Measurements from ENCODE around the gene PRPS2. TPM values are rescaled to one million over a fixed set of nuclear protein-coding genes. Genes with fewer than 3 reads are reported as not detected.
A peak's percentile ranks its signal among the peaks of the same experiment; 100 is the strongest.

PRPS2 gene
- total and polyA plus RNA-seq, 2 of the 8 experiments (the other 6 are each of a cell fraction or from before 2014, with no cell fraction given), result 11.8 to 31.4 TPM

GRCh38 chrX:12747433-12747832 is 43.8 kb upstream of the PRPS2 start:
- no peak overlapping the region for H3K23ac ChIP-seq (ENCODE audit: insufficient read length)
- no peak overlapping the region for H2AFZ ChIP-seq (ENCODE audit: low read length)
- H3K14ac ChIP-seq (ENCODE audit: insufficient read length), result no peak overlapping the region
- H3K56ac ChIP-seq (replicated peaks; ENCODE audit: insufficient read length, low read depth, low read length), result no peak overlapping the region
- no peak overlapping the region for H2BK5ac ChIP-seq (ENCODE audit: low read depth, low read length)
- no peaks in the 10 kb centered on the region for H3K36me3 ChIP-seq (ENCODE audit: control insufficient read depth in 2 of 4, insufficient read depth in 4 of 4, low read length in 3 of 4)
- H4K91ac ChIP-seq (replicated peaks; ENCODE audit: insufficient read length, low read length), result no peak overlapping the region
- H3K4me2 ChIP-seq (ENCODE audit: insufficient read depth in 1 of 2, low read depth in 2 of 2, low read length in 2 of 2), result no peak overlapping the region
- H4K8ac ChIP-seq (ENCODE audit: extremely low read depth, insufficient read depth, low read length), result no peak overlapping the region
- TF ChIP-seq MAFK (IDR thresholded peaks at IDR 0.05; ENCODE audit: low read depth, low read length) (peak; percentile 29; the same call in 1 of the 2 replicates), GABPA (IDR thresholded peaks at IDR 0.05; ENCODE audit: borderline replicate concordance, insufficient read depth, low read length) (no peak)
- no peak overlapping the region for H3K9ac ChIP-seq (replicated peaks in 1 of 4; ENCODE audit: extremely low read depth in 1 of 4, low read depth in 3 of 4, low read length in 3 of 4)
- 63% methylated on average over 1 of the region's 1 CpG; no CpG with 5 or more reads in 1 of the 2 experiments for WGBS, 2 experiments (ENCODE audit: extremely low coverage in 1 of 2, insufficient coverage in 1 of 2, insufficient read length in 1 of 2, insufficient replicate concordance in 2 of 2, low coverage in 1 of 2, low lambda C conversion rate in 2 of 2, missing lambda C conversion rate in 1 of 2)
- H2BK20ac ChIP-seq (ENCODE audit: low read length), result no peak overlapping the region
- H4K5ac ChIP-seq (ENCODE audit: insufficient read length, low read depth, low read length), result no peak overlapping the region
- H3K4ac ChIP-seq (replicated peaks; ENCODE audit: insufficient read length, low read depth, low read length), result no peak overlapping the region
- no peak overlapping the region for H3K4me3 ChIP-seq (ENCODE audit: extremely low read depth in 1 of 4, insufficient read depth in 2 of 4, low read depth in 3 of 4, low read length in 4 of 4)
- no peaks in the 10 kb centered on the region for H3K9me3 ChIP-seq (ENCODE audit: insufficient read depth in 2 of 2, low read depth in 1 of 2, low read length in 1 of 2)
- no peak for FAIRE-seq
- no peaks in the 10 kb centered on the region for H3K23me2 ChIP-seq (ENCODE audit: low read depth, low read length)
- H3K27me3 ChIP-seq (replicated peaks in 1 of 4; ENCODE audit: control insufficient read depth in 3 of 4, extremely low read depth in 1 of 4, insufficient read depth in 3 of 4, low read length in 3 of 4), result no peaks in the 10 kb centered on the region
- CTCF ChIA-PET (ENCODE audit: partially characterized antibody), result interaction anchor here (1.9 kb wide), 2 partner anchors 23 to 46 kb away, joined by 5 to 11 read pairs; no protein-coding TSS in a partner anchor
- no peak overlapping the region for H2BK120ac ChIP-seq (replicated peaks; ENCODE audit: low read depth, low read length)
- no peaks in the 10 kb centered on the region for H3K79me2 ChIP-seq (ENCODE audit: control insufficient read depth in 1 of 2, insufficient read depth in 2 of 2, low read length in 2 of 2)
- H2AK5ac ChIP-seq (ENCODE audit: low read depth, low read length), result no peak overlapping the region
- POLR2A ChIA-PET (ENCODE audit: partially characterized antibody), result no interaction called here
- H3K79me1 ChIP-seq (ENCODE audit: low read depth, low read length), result no peaks in the 10 kb centered on the region
- DNase-seq (ENCODE audit: low read depth in 1 of 2, low spot score in 2 of 2), result no peak
- no peak overlapping the region for H2BK15ac ChIP-seq (ENCODE audit: low read length)
- H3K18ac ChIP-seq (ENCODE audit: extremely low read depth, low read length), result no peak overlapping the region
- no peaks in the 10 kb centered on the region for H3K4me1 ChIP-seq (replicated peaks in 1 of 4; ENCODE audit: control insufficient read depth in 3 of 4, insufficient read depth in 4 of 4, low read length in 3 of 4)
- no peaks in the 10 kb centered on the region for H4K20me1 ChIP-seq (replicated peaks in 1 of 2; ENCODE audit: control insufficient read depth in 1 of 2, insufficient read depth in 2 of 2, low read length in 2 of 2)
- H2BK12ac ChIP-seq (ENCODE audit: low read depth, low read length), result no peak overlapping the region
- H3K27ac ChIP-seq (ENCODE audit: low read depth, low read length), result no peak overlapping the region
